Neural progenitor cell (in vitro differentiated cells): ENCODE data around the gene AIDA. TPM values are rescaled to one million over a fixed set of nuclear protein-coding genes. Genes with fewer than 3 reads are reported as not detected.
"Not testable (repeated sequence)": the region's sequence is repeated elsewhere in the genome, so short reads cannot be mapped to it uniquely, and the experiment has no call there.

Source experiments
- DNase-seq: peaks from one replicate; pipeline ENCODE4 v3.0.0-alpha.2; 2016; ENCODE audit warnings: low spot score
- H2AFZ ChIP-seq: fragments of 200-600 bp; sonication (generic); replicated peaks from 2 replicates; pipeline ENCODE4 v1.6.1; 2016; ENCODE audit warnings: antibody characterized with exemption
- H3F3A ChIP-seq: fragments of 200-600 bp; sonication (generic); 2 replicates; pipeline ENCODE4 v1.6.1; 2016; ENCODE audit warnings: antibody characterized with exemption, low read depth
- H3K27ac ChIP-seq: fragments of 200-600 bp; sonication (generic); 2 replicates; pipeline ENCODE4 v1.5.1; 2016; ENCODE audit warnings: mild to moderate bottlenecking
- H3K27me3 ChIP-seq: fragments of 200-600 bp; sonication (generic); 2 replicates; pipeline ENCODE4 v1.6.1; 2016; ENCODE audit warnings: mild to moderate bottlenecking, moderate library complexity
- H3K36me3 ChIP-seq: fragments of 200-600 bp; sonication (generic); 2 replicates; pipeline ENCODE4 v1.5.1; 2016
- H3K4me1 ChIP-seq: fragments of 200-600 bp; sonication (generic); 2 replicates; pipeline ENCODE4 v1.6.1; 2016; ENCODE audit warnings: mixed run types
- H3K4me2 ChIP-seq: fragments of 200-600 bp; sonication (generic); 2 replicates; pipeline ENCODE4 v1.6.1; 2016
- H3K4me3 ChIP-seq: fragments of 200-600 bp; sonication (generic); 2 replicates; pipeline ENCODE4 v1.5.1; 2016
- H3K79me2 ChIP-seq: fragments of 200-600 bp; sonication (generic); 2 replicates; pipeline ENCODE4 v1.6.1; 2016; ENCODE audit warnings: low read depth
- H3K9ac ChIP-seq: fragments of 200-600 bp; sonication (generic); 2 replicates; pipeline ENCODE4 v1.6.1; 2016
- H3K9me3 ChIP-seq: fragments of 200-600 bp; sonication (generic); 2 replicates; pipeline ENCODE4 v1.5.1; 2016; ENCODE audit warnings: low read depth
- H4K20me1 ChIP-seq: fragments of 200-600 bp; sonication (generic); 2 replicates; pipeline ENCODE4 v1.6.1; 2016; ENCODE audit warnings: low read depth
- H3K27ac Mint-ChIP-seq: 3 replicates; pipeline ENCODE4 v1.8.0; 2021; ENCODE audit warnings: mixed read lengths
- H3K27me3 Mint-ChIP-seq: 2 replicates; pipeline ENCODE4 v1.8.0; 2022; ENCODE audit warnings: low read depth, mild to moderate bottlenecking, inconsistent platforms, moderate library complexity, mixed read lengths; ENCODE audit not compliant: insufficient read depth
- H3K36me3 Mint-ChIP-seq: 3 replicates; pipeline ENCODE4 v1.8.0; 2021; ENCODE audit warnings: mixed read lengths
- H3K4me1 Mint-ChIP-seq: 3 replicates; pipeline ENCODE4 v1.8.0; 2021; ENCODE audit warnings: mixed read lengths
- H3K4me3 Mint-ChIP-seq: 3 replicates; pipeline ENCODE4 v1.8.0; 2021; ENCODE audit warnings: mild to moderate bottlenecking, moderate library complexity, mixed read lengths
- H3K9me3 Mint-ChIP-seq: 3 replicates; pipeline ENCODE4 v1.8.0; 2020; ENCODE audit warnings: mixed read lengths
- CTCF ChIP-seq: fragments of 200-600 bp; sonication (generic); IDR thresholded peaks from 2 replicates; pipeline ENCODE4 v1.5.1; 2017; ENCODE audit warnings: antibody characterized with exemption, mild to moderate bottlenecking
- EZH2 ChIP-seq: fragments of 200-600 bp; sonication (generic); IDR thresholded peaks from 2 replicates; pipeline ENCODE4 v1.6.1; 2017; ENCODE audit warnings: antibody characterized with exemption, mild to moderate bottlenecking, moderate library complexity
- EZH2phosphoT487 ChIP-seq: fragments of 200-600 bp; sonication (generic); IDR thresholded peaks from 2 replicates; pipeline ENCODE4 v1.6.1; 2017; ENCODE audit warnings: antibody characterized with exemption
- total RNA-seq: library from RNA; depleted of rRNA; stranded (reverse); fragments of >200 nt; gene quantifications from 2 replicates; pipeline ENCODE4 v1.2.3, GENCODE V29; 2015; ENCODE audit warnings: low replicate concordance

Gene AIDA
- total RNA-seq, 1 donor from 2014 or later = 75.2 TPM

GRCh38 chr1:222694927-222695326, 17.4 kb downstream of the AIDA start:
- H3K4me1 Mint-ChIP-seq = peaks cover 5% of the 10 kb centered on the region
- no peaks in the 10 kb centered on the region for H3K27me3 ChIP-seq
- no peaks in the 10 kb centered on the region for H3K4me1 ChIP-seq
- no peaks in the 10 kb centered on the region for H4K20me1 ChIP-seq
- no peak overlapping the region for H2AFZ ChIP-seq
- H3K36me3 ChIP-seq = peaks cover 19% of the 10 kb centered on the region
- H3K79me2 ChIP-seq = peaks cover 23% of the 10 kb centered on the region
- no peak for DNase-seq
- no peak overlapping the region for H3K4me3 ChIP-seq
- H3K4me3 Mint-ChIP-seq = no peak overlapping the region
- H3K9ac ChIP-seq = no peak overlapping the region
- H3K27ac Mint-ChIP-seq = no peak overlapping the region
- no peaks in the 10 kb centered on the region for H3F3A ChIP-seq
- H3K27ac ChIP-seq = no peak overlapping the region
- H3K9me3 ChIP-seq = no peaks in the 10 kb centered on the region
- H3K36me3 Mint-ChIP-seq = peaks cover 5% of the 10 kb centered on the region
- TF ChIP-seq EZH2phosphoT487 (no peak), EZH2 (no peak), CTCF (no peak)
- H3K9me3 Mint-ChIP-seq = no peaks in the 10 kb centered on the region
- H3K4me2 ChIP-seq = no peak overlapping the region
- H3K27me3 Mint-ChIP-seq = no peaks in the 10 kb centered on the region

GRCh38 chr1:222691016-222691415, 21.3 kb downstream of the AIDA start:
- H3K4me1 ChIP-seq = no peaks in the 10 kb centered on the region
- peaks cover 6% of the 10 kb centered on the region for H3K36me3 Mint-ChIP-seq
- no peaks in the 10 kb centered on the region for H3K9me3 ChIP-seq
- H4K20me1 ChIP-seq = no peaks in the 10 kb centered on the region
- no peak overlapping the region for H3K27ac ChIP-seq
- H3K9ac ChIP-seq = no peak overlapping the region
- H3K27ac Mint-ChIP-seq = no peak overlapping the region
- H3F3A ChIP-seq = no peaks in the 10 kb centered on the region
- H3K27me3 ChIP-seq = no peaks in the 10 kb centered on the region
- H3K27me3 Mint-ChIP-seq = no peaks in the 10 kb centered on the region
- H3K4me2 ChIP-seq = no peak overlapping the region
- H3K4me1 Mint-ChIP-seq = peaks cover 5% of the 10 kb centered on the region
- H3K36me3 ChIP-seq = peaks cover 12% of the 10 kb centered on the region
- no peak for DNase-seq
- peaks cover 8% of the 10 kb centered on the region for H3K79me2 ChIP-seq
- H3K4me3 ChIP-seq = no peak overlapping the region
- H3K4me3 Mint-ChIP-seq = no peak overlapping the region
- no peak overlapping the region for H2AFZ ChIP-seq
- TF ChIP-seq EZH2 (no peak), CTCF (no peak), EZH2phosphoT487 (no peak)
- H3K9me3 Mint-ChIP-seq = no peaks in the 10 kb centered on the region

- H3K4me3 Mint-ChIP-seq = no peak overlapping the region
- Histone ChIP-seq H3K36me3 (no peaks in the 10 kb centered on the region), H3K27ac (no peak overlapping the region), H3K9me3 (no peaks in the 10 kb centered on the region), H3K27me3 (no peaks in the 10 kb centered on the region), H3F3A (no peaks in the 10 kb centered on the region), H3K79me2 (no peaks in the 10 kb centered on the region), H3K4me2 (no peak overlapping the region), H3K9ac (no peak overlapping the region), H4K20me1 (no peaks in the 10 kb centered on the region), H2AFZ (no peak overlapping the region), H3K4me1 (no peaks in the 10 kb centered on the region), H3K4me3 (no peak overlapping the region)
- no peaks in the 10 kb centered on the region for H3K9me3 Mint-ChIP-seq
- H3K27me3 Mint-ChIP-seq = no peaks in the 10 kb centered on the region
- no peaks in the 10 kb centered on the region for H3K4me1 Mint-ChIP-seq
- H3K27ac Mint-ChIP-seq = no peak overlapping the region
- no peak for DNase-seq
- peaks cover 4% of the 10 kb centered on the region for H3K36me3 Mint-ChIP-seq
- no peak for TF ChIP-seq EZH2phosphoT487
- TF ChIP-seq CTCF = no peak
- TF ChIP-seq EZH2 = no peak
Observed at GRCh38 chr1:222680080-222680479, 32.2 kb downstream of the AIDA start.

GRCh38 chr1:222670110-222670509, 42.2 kb downstream of the AIDA start:
- Histone ChIP-seq H3K9ac (no peak overlapping the region), H3K4me1 (no peaks in the 10 kb centered on the region), H3K27me3 (no peaks in the 10 kb centered on the region), H3K79me2 (no peaks in the 10 kb centered on the region), H3K27ac (no peak overlapping the region), H3F3A (peaks cover 17% of the 10 kb centered on the region), H3K4me2 (no peak overlapping the region), H3K9me3 (no peaks in the 10 kb centered on the region), H3K4me3 (no peak overlapping the region), H4K20me1 (no peaks in the 10 kb centered on the region), H3K36me3 (peaks cover 28% of the 10 kb centered on the region), H2AFZ (no peak overlapping the region)
- no peaks in the 10 kb centered on the region for H3K9me3 Mint-ChIP-seq
- no peak for TF ChIP-seq EZH2phosphoT487
- no peak for TF ChIP-seq EZH2
- TF ChIP-seq CTCF = no peak
- no peak for DNase-seq
- H3K4me1 Mint-ChIP-seq = no peaks in the 10 kb centered on the region
- peaks cover 23% of the 10 kb centered on the region for H3K36me3 Mint-ChIP-seq
- no peak overlapping the region for H3K27ac Mint-ChIP-seq
- no peaks in the 10 kb centered on the region for H3K27me3 Mint-ChIP-seq
- no peak overlapping the region for H3K4me3 Mint-ChIP-seq

GRCh38 chr1:222669107-222669506, 43.2 kb downstream of the AIDA start:
- peaks cover 19% of the 10 kb centered on the region for H3K36me3 ChIP-seq
- peaks cover 22% of the 10 kb centered on the region for H3K36me3 Mint-ChIP-seq
- not testable (repeated sequence) for H3K27ac Mint-ChIP-seq

More at GRCh38 chr1:222669107-222669506, 43.2 kb downstream of the AIDA start:
- H3K9me3 Mint-ChIP-seq, H3K27ac ChIP-seq, H4K20me1 ChIP-seq, H2AFZ ChIP-seq, H3K79me2 ChIP-seq, H3K9me3 ChIP-seq, H3K4me3 ChIP-seq, H3K4me1 ChIP-seq, DNase-seq, H3K9ac ChIP-seq, H3K4me1 Mint-ChIP-seq, H3K4me3 Mint-ChIP-seq, H3K4me2 ChIP-seq, H3K27me3 Mint-ChIP-seq, H3K27me3 ChIP-seq: not testable (repeated sequence)
- H3F3A ChIP-seq = peaks cover 17% of the 10 kb centered on the region
